Heart right ventricle (tissue), 16 donors: ENCODE results near the gene FRAS1. TPM values are rescaled to one million over a fixed set of nuclear protein-coding genes. Genes with fewer than 3 reads are reported as not detected.

Source experiments
- ATAC-seq, 8 donors: fragments of 200-7000 bp; cut with Tn5 transposase; one replicate each; pipeline ENCODE4 v1.9.1; 2020; ENCODE audit warnings: mild to moderate bottlenecking in 8 of 8, moderate library complexity in 8 of 8, moderate number of reproducible peaks in 1 of 8
- DNase-seq, 2 donors: peaks; one replicate each; pipeline ENCODE4 v3.0.0-alpha.2; 2020
- H3K27ac ChIP-seq, 10 donors: fragments of 200-600 bp; sonication (generic) in 2 of 10; one replicate each; pipeline versions ENCODE4 v1.5.0 to v1.8.0; 2020 to 2022; ENCODE audit warnings: mild to moderate bottlenecking in 3 of 10
- H3K27me3 ChIP-seq, 7 donors: fragments of 200-600 bp; one replicate each; pipeline ENCODE4 v1.8.0; 2021 to 2022; ENCODE audit warnings: mild to moderate bottlenecking in 2 of 7
- H3K36me3 ChIP-seq, 9 donors: fragments of 200-600 bp; sonication (generic) in 1 of 9; one replicate each; pipeline versions ENCODE4 v1.5.0 to v1.8.0; 2020 to 2022; ENCODE audit warnings: mild to moderate bottlenecking in 2 of 9
- H3K4me1 ChIP-seq, 9 donors: fragments of 200-600 bp; sonication (generic) in 1 of 9; one replicate each; pipeline versions ENCODE4 v1.5.0 to v1.8.0; 2020 to 2022; ENCODE audit warnings: mild to moderate bottlenecking in 4 of 9
- H3K4me3 ChIP-seq, 10 donors: fragments of 200-600 bp; sonication (generic) in 2 of 10; one replicate each; pipeline versions ENCODE4 v1.5.0 to v1.8.0; 2020 to 2022; ENCODE audit warnings: mild to moderate bottlenecking in 7 of 10, moderate library complexity in 2 of 10
- H3K9me3 ChIP-seq, 11 donors: fragments of 200-600 bp in 10 of 11; sonication (generic) in 2 of 11; one replicate each; pipeline versions ENCODE4 v1.5.0 to v1.8.0; 2013 to 2022; ENCODE audit warnings: mild to moderate bottlenecking in 2 of 11, control low read depth in 1 of 11, moderate library complexity in 1 of 11
- CTCF ChIP-seq, 9 donors: fragments of 200-600 bp; sonication (generic) in 2 of 9; IDR thresholded peaks; one replicate each; pipeline versions ENCODE4 v1.5.0 to v1.8.0; 2021 to 2022; ENCODE audit warnings: antibody characterized with exemption in 9 of 9, mild to moderate bottlenecking in 5 of 9, moderate library complexity in 1 of 9
- WGBS, 2 donors: extraction: QIAGEN DNeasy Blood & Tissue Kit; methylation state at CpG; one replicate each; pipeline ENCODE4 v1.1.7; 2013; ENCODE audit warnings: inconsistent platforms in 1 of 2; 5-methylcytosine and 5-hydroxymethylcytosine counted together
- intact Hi-C, 10 donors: fragments of 100-400 bp; cut with DNase I; formaldehyde crosslinking; loops; one replicate each; pipeline versions ENCODE4 v1.11.1 to v1.14.2; 2022
- polyA plus RNA-seq, 2 donors: library from polyadenylated mRNA; stranded (reverse); fragments of 200-250 nt; gene quantifications; one replicate each; pipeline ENCODE4 v1.2.3, GENCODE V29; 2013
- total RNA-seq, 10 donors: library from RNA; stranded (reverse); fragmentation: NEBNext Ultra II Directional in 3 of 10; extraction: Animal tissue kit (Norgen Biotek cat#: 25700) in 3 of 10; gene quantifications; one replicate each; pipeline versions ENCODE4 v1.2.1 to v1.2.4, GENCODE V29; 2021 to 2023
- donor health status: Arrhythmogenic right ventricular cardiomyopathy.
- donor health status: ischemic (EF 13 %, LVEDD 7.1; RV severe dilation, severe dysfunction).
- donor health status: healthy with polysubstance abuse.
- donor health status: DM: no; HTN: yes; CAD: no.
- donor health status: DM: no; HTN: no; CAD: no.
- donor health status: ischemic (EF 25% LVEDD 6.9; RV normal size, moderate dysfunction).
- donor health status: ischemic (EF 25% LVEDD 5.7; RV mildly dilated, moderate dysfunction).
- donor health status: healthy.
- donor health status: DM: yes; HTN: yes; CAD: no.
- donor health status: Ischemic cardiomyopathy.
- donor health status: ischemic (EF 35%, LVEDD 5.7; RV mildly dilated, moderate dysfunction).
- donor health status: nonischemic (EF 11% LVEDD 7.7; RV severe dilation, severe dysfunction).
- donor health status: DM: yes; HTN: yes; CAD: no.
- donor health status: PGD.
- donor health status: ischemic (EF 29% LVEDD 5.4; RV normal size, mild dysfunction).
- donor health status: nonischemic (EF 23%, LVEDD 6.1; RV moderate dilation, normal function).

The FRAS1 gene
- total and polyA plus RNA-seq, 12 donors, result 0.93 to 6.2 (median 3.1) TPM

GRCh38 chr4:78047366-78047765, 9.8 kb upstream of the FRAS1 start:
- Histone ChIP-seq H3K4me1 (no peaks in the 10 kb centered on the region), H3K4me3 (no peak overlapping the region), H3K9me3 (no peaks in the 10 kb centered on the region), H3K27me3 (peaks cover 0 to 3% (median 0%) of the 10 kb centered on the region in 7 donors), H3K27ac (no peak overlapping the region), H3K36me3 (no peaks in the 10 kb centered on the region)
- 60 to 62% methylated on average over 3 of the region's 3 CpGs for WGBS, 2 donors
- no peak for ATAC-seq
- DNase-seq, result no peak
- TF ChIP-seq CTCF (IDR thresholded peaks at IDR 0.05), result no peak
- intact Hi-C loops, result no loop called here

DNA sequence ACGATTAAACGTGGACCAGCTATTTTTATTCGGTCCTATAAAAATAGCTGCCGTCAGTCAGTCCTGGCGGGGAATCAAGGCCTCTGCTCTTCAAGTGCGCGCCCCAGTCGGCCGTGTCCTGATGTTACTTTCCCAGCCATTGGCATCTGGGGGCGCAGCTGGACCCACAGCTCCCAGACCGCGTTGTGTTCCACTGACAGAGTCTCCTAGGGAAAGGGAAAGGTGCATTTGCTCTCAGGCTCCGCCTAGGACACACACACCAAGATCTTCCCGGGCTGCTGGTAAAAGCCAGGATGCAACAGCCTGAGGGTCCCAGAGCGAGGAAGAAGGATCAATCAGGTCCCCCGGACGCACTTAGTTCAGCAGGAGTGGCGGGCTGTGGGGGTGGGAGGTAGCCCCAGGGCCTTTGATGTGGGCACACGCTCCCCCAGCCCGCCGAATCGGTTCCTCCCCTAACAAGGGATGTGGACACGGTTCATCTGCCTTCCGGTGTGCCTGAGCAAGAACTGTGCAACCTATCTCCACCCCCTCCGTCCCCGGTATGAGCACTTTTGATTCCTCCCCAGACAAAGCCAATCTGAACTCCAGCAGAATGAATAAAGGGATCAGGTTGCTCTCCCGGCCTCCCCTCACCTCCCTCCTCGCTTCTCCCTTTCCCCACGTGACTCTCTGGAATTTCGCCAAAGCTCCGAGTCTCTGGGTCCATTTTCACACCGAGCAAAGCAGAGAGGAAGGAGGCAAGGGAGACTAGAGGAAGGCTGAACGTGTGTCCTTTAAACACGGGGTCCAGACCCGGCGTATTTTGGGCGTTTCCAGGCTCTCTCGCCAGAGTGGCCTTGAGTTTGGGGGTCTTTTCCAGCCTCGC, 626 bp upstream of the FRAS1 start:
- Histone ChIP-seq H3K27me3 (peaks cover 0 to 64% (median 0%) of the 10 kb centered on the region in 7 donors), H3K9me3 (no peaks in the 10 kb centered on the region), H3K27ac (peak overlapping the region; percentile 35 to 93 (median 82)), H3K4me1 (peaks cover 0 to 37% (median 16%) of the 10 kb centered on the region in 9 donors), H3K4me3 (peak overlapping the region; percentile 54 to 77 (median 70)), H3K36me3 (no peaks in the 10 kb centered on the region)
- peak in 3 of 9 donors; percentile 19 to 22 (median 22) for TF ChIP-seq CTCF (IDR thresholded peaks at IDR 0.05)
- 0 to 2% methylated on average over 39 of the region's 39 CpGs for WGBS, 2 donors
- intact Hi-C loops, result loop anchor here in 6 of 10 donors (5.0 to 10.0 kb wide), 4 partner anchors 62 to 461 kb away; no protein-coding TSS in a partner anchor
- DNase-seq, result peak; percentile 53 to 84
- ATAC-seq, result peak; percentile 63 to 86 (median 81)

- Histone ChIP-seq H3K9me3 (no peaks in the 10 kb centered on the region), H3K4me3 (peak overlapping the region; percentile 54 to 77 (median 70)), H3K36me3 (no peaks in the 10 kb centered on the region), H3K27ac (peak overlapping the region in 7 of 10 donors; percentile 69 to 93 (median 87)), H3K4me1 (peaks cover 0 to 37% (median 16%) of the 10 kb centered on the region in 9 donors), H3K27me3 (peaks cover 0 to 78% (median 0%) of the 10 kb centered on the region in 7 donors)
- peak; percentile 23 to 40 for DNase-seq
- TF ChIP-seq CTCF (IDR thresholded peaks at IDR 0.05), result no peak
- WGBS, 2 donors, result 0 to 1% methylated on average over 56 of the region's 56 CpGs
- intact Hi-C loops, result loop anchor here in 6 of 10 donors (5.0 to 10.0 kb wide), 4 partner anchors 63 to 459 kb away; no protein-coding TSS in a partner anchor
- peak; percentile 12 to 52 (median 27) for ATAC-seq
These were observed 752 bp downstream of the FRAS1 start for GRCh38 chr4:78057600-78058550.
